Pancreas (tissue), 10 donors: ENCODE results near the gene TAC4. TPM values are rescaled to one million over a fixed set of nuclear protein-coding genes. Genes with fewer than 3 reads are reported as not detected.

ENCODE experiments used
- ATAC-seq, 4 donors: fragments of 200-7000 bp; cut with Tn5 transposase; one replicate each; pipeline versions ENCODE4 v1.8.0 to v1.9.1; 2020; ENCODE audit warnings: mild to moderate bottlenecking in 4 of 4, moderate library complexity in 4 of 4
- DNase-seq, 6 donors: peaks; one replicate each; pipeline ENCODE4 v3.0.0-alpha.2; 2020
- FAIRE-seq: peaks from 2 replicates; lab custom pipeline; 2012; peaks lifted over from hg19 to GRCh38; lab: Jason Lieb, UNC
- H3K27ac ChIP-seq, 4 donors: fragments of 200-600 bp; sonication (generic); 1 replicate in 3 of 4; 2 replicates in 1 of 4; pipeline versions ENCODE4 v1.5.0 to v1.8.0; 2020
- H3K27me3 ChIP-seq, 4 donors: fragments of 200-600 bp; one replicate each; pipeline ENCODE4 v1.8.0; 2021
- H3K36me3 ChIP-seq, 3 donors: fragments of 200-600 bp; sonication (generic) in 1 of 3; one replicate each; pipeline versions ENCODE4 v1.5.0 to v1.8.0; 2020 to 2021
- H3K4me1 ChIP-seq, 3 donors: fragments of 200-600 bp; one replicate each; pipeline ENCODE4 v1.8.0; 2021
- H3K4me3 ChIP-seq, 4 donors: fragments of 200-600 bp; sonication (generic) in 2 of 4; one replicate each; pipeline versions ENCODE4 v1.5.0 to v1.8.0; 2020 to 2021
- H3K9me3 ChIP-seq, 4 donors: fragments of 200-600 bp; one replicate each; pipeline ENCODE4 v1.8.0; 2021
- WGBS, 2 donors: extraction: QIAGEN DNeasy Blood & Tissue Kit; methylation state at CpG; one replicate each; pipeline ENCODE4 v1.1.7; 2013; 5-methylcytosine and 5-hydroxymethylcytosine counted together
- intact Hi-C, 3 donors: fragments of 100-400 bp; cut with DNase I; formaldehyde crosslinking; loops; one replicate each; pipeline versions ENCODE4 v1.11.1 to v1.14.2; 2022
- polyA plus RNA-seq, 2 donors: library from polyadenylated mRNA; stranded (reverse); fragments of 200-250 nt; gene quantifications; one replicate each; pipeline ENCODE4 v1.2.3, GENCODE V29; 2013
- total RNA-seq, 6 donors: library from RNA; stranded (reverse); fragmentation: NEBNext Ultra II Directional in 4 of 6; extraction: Animal tissue kit (Norgen Biotek cat#: 25700) in 4 of 6; gene quantifications; one replicate each; pipeline versions ENCODE4 v1.2.1 to v1.2.4, GENCODE V29; 2021 to 2023
- TF ChIP-seq, protein P1 (sequence below), 4 donors: fragments of 200-600 bp; sonication (generic) in 3 of 4; IDR thresholded peaks; one replicate each; pipeline versions ENCODE4 v1.5.0 to v1.8.0; 2021; ENCODE audit warnings: antibody characterized with exemption in 4 of 4
- donor health status: healthy with polysubstance abuse.
- donor health status: DM: no; HTN: no; CAD: no; lungs with moderate emphysema.
- donor health status: DM: no; HTN: no; CAD: no.
- donor health status: control.
- donor health status: control.
- donor health status: Bipolar disorder and iron deficiency.
- donor health status: DM: yes; HTN: yes; CAD: no.
- donor health status: DM: no; HTN: no; CAD: no.
- donor health status: DM: no; HTN: no; CAD: no.
- donor health status: DM: yes; HTN: yes; CAD: no.

The TAC4 gene
- total and polyA plus RNA-seq, 8 donors, result not detected

GRCh38 chr17:49793309-49793708 lies 54.6 kb downstream of the TAC4 start:
- no peak overlapping the region for H3K4me3 ChIP-seq
- H3K4me1 ChIP-seq, result peaks cover 0 to 13% (median 10%) of the 10 kb centered on the region in 3 donors
- TF ChIP-seq, protein P1, sequence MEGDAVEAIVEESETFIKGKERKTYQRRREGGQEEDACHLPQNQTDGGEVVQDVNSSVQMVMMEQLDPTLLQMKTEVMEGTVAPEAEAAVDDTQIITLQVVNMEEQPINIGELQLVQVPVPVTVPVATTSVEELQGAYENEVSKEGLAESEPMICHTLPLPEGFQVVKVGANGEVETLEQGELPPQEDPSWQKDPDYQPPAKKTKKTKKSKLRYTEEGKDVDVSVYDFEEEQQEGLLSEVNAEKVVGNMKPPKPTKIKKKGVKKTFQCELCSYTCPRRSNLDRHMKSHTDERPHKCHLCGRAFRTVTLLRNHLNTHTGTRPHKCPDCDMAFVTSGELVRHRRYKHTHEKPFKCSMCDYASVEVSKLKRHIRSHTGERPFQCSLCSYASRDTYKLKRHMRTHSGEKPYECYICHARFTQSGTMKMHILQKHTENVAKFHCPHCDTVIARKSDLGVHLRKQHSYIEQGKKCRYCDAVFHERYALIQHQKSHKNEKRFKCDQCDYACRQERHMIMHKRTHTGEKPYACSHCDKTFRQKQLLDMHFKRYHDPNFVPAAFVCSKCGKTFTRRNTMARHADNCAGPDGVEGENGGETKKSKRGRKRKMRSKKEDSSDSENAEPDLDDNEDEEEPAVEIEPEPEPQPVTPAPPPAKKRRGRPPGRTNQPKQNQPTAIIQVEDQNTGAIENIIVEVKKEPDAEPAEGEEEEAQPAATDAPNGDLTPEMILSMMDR (IDR thresholded peaks at IDR 0.05), result no peak
- H3K36me3 ChIP-seq, result peaks cover 0 to 48% (median 15%) of the 10 kb centered on the region in 3 donors
- WGBS, 2 donors, result 87 to 93% methylated on average over 3 of the region's 3 CpGs
- no peak for FAIRE-seq
- H3K27me3 ChIP-seq, result no peaks in the 10 kb centered on the region
- ATAC-seq, result no peak
- no peaks in the 10 kb centered on the region for H3K9me3 ChIP-seq
- H3K27ac ChIP-seq, result no peak overlapping the region
- no peak for DNase-seq
- intact Hi-C loops, result no loop called here

DNA sequence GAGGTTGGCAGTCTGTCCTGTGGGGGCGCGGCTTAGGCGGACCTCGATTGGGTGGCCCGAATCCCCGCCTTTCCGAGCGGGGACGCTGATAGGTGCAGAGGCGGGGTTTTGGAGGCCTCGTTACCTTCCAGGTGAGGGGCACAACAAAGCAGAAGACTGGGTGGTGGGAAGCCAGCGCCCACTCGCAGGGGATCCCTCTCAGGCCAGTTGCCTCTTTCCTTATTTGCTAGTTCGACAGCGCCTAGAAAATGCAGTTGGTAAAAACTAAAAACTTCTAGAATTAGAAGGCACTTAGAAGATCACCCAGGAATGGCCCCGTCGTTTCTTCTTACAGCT lies 58.7 kb downstream of the TAC4 start:
- intact Hi-C loops, result no loop called here
- peak overlapping the region in 2 of 4 donors; percentile 99 to 100 for H3K27ac ChIP-seq
- TF ChIP-seq, protein P1 (IDR thresholded peaks at IDR 0.05), result no peak
- peaks cover 0 to 21% (median 8%) of the 10 kb centered on the region in 3 donors for H3K36me3 ChIP-seq
- FAIRE-seq (no peak), ATAC-seq (no peak), DNase-seq (no peak)
- no peaks in the 10 kb centered on the region for H3K27me3 ChIP-seq
- H3K4me1 ChIP-seq, result peaks cover 5 to 17% (median 13%) of the 10 kb centered on the region in 3 donors
- whole genome bisulfite sequencing, 2 donors, result 1% methylated on average over 17 of the region's 17 CpGs
- H3K4me3 ChIP-seq, result peak overlapping the region; percentile 8 to 99 (median 52)
- no peaks in the 10 kb centered on the region for H3K9me3 ChIP-seq

DNA sequence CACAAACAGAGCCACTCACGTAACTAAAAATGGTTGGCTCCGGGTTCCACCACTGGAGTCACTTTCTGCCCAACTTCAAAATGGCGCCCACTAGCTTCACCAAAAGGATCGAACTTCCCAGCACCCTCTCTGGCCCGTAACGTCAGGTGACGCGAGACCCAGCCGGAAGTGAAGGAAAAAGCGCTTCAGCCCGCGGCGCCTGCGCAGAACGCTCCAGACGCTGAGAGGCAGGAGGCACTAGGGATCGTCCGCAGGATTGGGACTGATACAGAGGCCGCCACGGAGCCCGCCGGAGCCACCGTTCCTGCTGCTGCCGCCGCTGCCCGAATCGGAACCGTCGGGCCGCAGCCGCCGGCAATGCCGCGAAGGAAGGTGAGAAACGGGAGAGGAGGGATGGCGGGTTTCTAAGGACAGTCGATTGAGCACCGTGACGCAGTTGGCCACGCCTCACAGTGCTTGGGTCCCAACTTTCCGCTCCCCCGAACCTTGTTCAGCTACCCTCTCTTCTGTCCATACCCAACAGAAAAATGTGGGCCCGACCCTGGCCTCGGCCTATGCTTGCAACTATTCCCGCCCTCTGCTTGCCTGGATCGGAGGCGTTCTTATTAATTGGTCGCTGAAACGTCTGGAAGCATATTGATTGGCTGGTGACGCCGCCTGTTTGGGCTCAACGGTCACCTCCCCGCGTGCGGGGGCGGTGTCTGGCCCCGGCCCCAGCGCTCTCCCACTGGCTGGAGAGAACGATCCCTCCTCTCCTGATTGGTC lies 59.2 kb downstream of the TAC4 start, which contains the start of gene KAT7:
Gene KAT7 (plus strand): TSS at position 204 of the 765 bp plus-strand sequence. CDS start 154 bp downstream, at position 358.
- H3K4me1 ChIP-seq, result peaks cover 5 to 17% (median 13%) of the 10 kb centered on the region in 3 donors
- peak; percentile 90 to 96 (median 92) for ATAC-seq
- peak; percentile 97 to 100 (median 99) for DNase-seq
- H3K27ac ChIP-seq, result peak within 1 kb of the TSS; percentile 98 to 100 (median 99)
- no peaks in the 10 kb centered on the region for H3K27me3 ChIP-seq
- H3K9me3 ChIP-seq, result no peaks in the 10 kb centered on the region
- intact Hi-C loops, result no loop called here
- peak; percentile 96 for FAIRE-seq
- peak within 1 kb of the TSS; percentile 80 to 99 (median 95) for H3K4me3 ChIP-seq
- TF ChIP-seq, protein P1 (IDR thresholded peaks at IDR 0.05), result no peak
- WGBS, 2 donors, result 0% methylated on average over 56 to 59 of the region's 59 CpGs
- peaks cover 0 to 16% (median 4%) of the 10 kb centered on the region in 3 donors for H3K36me3 ChIP-seq

Other genes with a start within 250 kb of the TAC4 start
- gene SPOP, start 170.0 kb downstream of the TAC4 start, total RNA-seq, result 10 to 100 TPM; 27.6 to 42.3 (median 33.6) TPM
- gene SPOP, start 170.0 kb downstream of the TAC4 start, polyA plus RNA-seq, result 10 to 100 TPM; 14.2 to 27.6 TPM
- 10 to 100 TPM; 16.5 to 32.4 (median 28.4) TPM for gene SLC35B1, start 140.1 kb downstream of the TAC4 start, total RNA-seq
- gene SLC35B1, start 140.1 kb downstream of the TAC4 start, polyA plus RNA-seq, result 10 to 100 TPM; 36.7 to 62.5 TPM
- gene FAM117A, start 83.9 kb downstream of the TAC4 start, total RNA-seq, result 10 to 100 TPM in 2 of 6 donors, 1 to 10 TPM in 4; 5.5 to 14.8 (median 8.5) TPM
- gene FAM117A, start 83.9 kb downstream of the TAC4 start, polyA plus RNA-seq, result 10 to 100 TPM in 1 of 2 donors, 1 to 10 TPM in 1; 5.3 to 12.3 TPM
- gene KAT7, start 59.4 kb downstream of the TAC4 start, total RNA-seq, result 10 to 100 TPM; 18.9 to 31.5 (median 19.8) TPM
- 10 to 100 TPM in 1 of 2 donors, 1 to 10 TPM in 1; 3.5 to 10.4 TPM for gene KAT7, start 59.4 kb downstream of the TAC4 start, polyA plus RNA-seq
- gene DLX4, start 121.1 kb upstream of the TAC4 start, total RNA-seq, result under 1 TPM in 3 of 6 donors, not detected in 3; 0.16 to 0.23 (median 0.20) TPM
- gene DLX4, start 121.1 kb upstream of the TAC4 start, polyA plus RNA-seq, result under 1 TPM; 0.26 to 0.30 TPM
- under 1 TPM; 0.09 to 0.53 (median 0.24) TPM for gene DLX3, start 147.2 kb upstream of the TAC4 start, total RNA-seq
- gene DLX3, start 147.2 kb upstream of the TAC4 start, polyA plus RNA-seq, result under 1 TPM; 0.33 to 0.42 TPM
- 10 to 100 TPM; 16.8 to 61.2 (median 23.0) TPM for gene ITGA3, start 208.0 kb upstream of the TAC4 start, total RNA-seq
- gene ITGA3, start 208.0 kb upstream of the TAC4 start, polyA plus RNA-seq, result 10 to 100 TPM; 28.3 to 35.2 TPM
- 10 to 100 TPM; 15.3 to 50.0 (median 36.2) TPM for gene PDK2, start 247.3 kb upstream of the TAC4 start, total RNA-seq
- 10 to 100 TPM; 26.6 to 26.8 TPM for gene PDK2, start 247.3 kb upstream of the TAC4 start, polyA plus RNA-seq